ENCODE data around the gene LY6G5B. TPM values are rescaled to one million over a fixed set of nuclear protein-coding genes. Genes with fewer than 3 reads are reported as not detected.

The LY6G5B gene
- polyA plus RNA-seq, 1 donor from 2014 or later, result 0.49 TPM

- Mint-ChIP-seq H3K27me3 (no peaks in the 10 kb centered on the region), H3K4me1 (no peaks in the 10 kb centered on the region), H3K4me3 (no peak overlapping the region), H3K27ac (peak overlapping the region in 1 of 3 donors; percentile 46), H3K36me3 (peaks cover 1% of the 10 kb centered on the region), H3K9me3 (no peaks in the 10 kb centered on the region)
Measured at GRCh38 chr6:31633447-31633846, 36.3 kb upstream of the LY6G5B start.

- no peaks in the 10 kb centered on the region for H3K4me1 Mint-ChIP-seq
- no peaks in the 10 kb centered on the region for H3K27me3 Mint-ChIP-seq
- no peak overlapping the region for H3K27ac Mint-ChIP-seq
- peaks cover 1% of the 10 kb centered on the region for H3K36me3 Mint-ChIP-seq
- H3K4me3 Mint-ChIP-seq, result no peak overlapping the region
- H3K9me3 Mint-ChIP-seq, result no peaks in the 10 kb centered on the region
Measured at GRCh38 chr6:31634131-31634530, 35.6 kb upstream of the LY6G5B start.

GRCh38 chr6:31634969-31635575 lies 34.7 kb upstream of the LY6G5B start:
- Mint-ChIP-seq H3K27me3 (no peaks in the 10 kb centered on the region), H3K27ac (peak overlapping the region in 2 of 3 donors; percentile 58 to 81), H3K36me3 (peaks cover 1% of the 10 kb centered on the region), H3K4me1 (no peaks in the 10 kb centered on the region), H3K4me3 (no peak overlapping the region), H3K9me3 (no peaks in the 10 kb centered on the region)

- no peaks in the 10 kb centered on the region for H3K36me3 Mint-ChIP-seq
Measured at GRCh38 chr6:31636698-31637596, 32.8 kb upstream of the LY6G5B start.

GRCh38 chr6:31639043-31639442 lies 30.7 kb upstream of the LY6G5B start:
- Mint-ChIP-seq H3K9me3 (no peaks in the 10 kb centered on the region), H3K27ac (no peak overlapping the region), H3K4me1 (no peaks in the 10 kb centered on the region)

More at GRCh38 chr6:31636698-31637596, 32.8 kb upstream of the LY6G5B start:
- H3K27ac Mint-ChIP-seq, result peak overlapping the region in 1 of 3 donors; percentile 43
- H3K9me3 Mint-ChIP-seq, result no peaks in the 10 kb centered on the region
- H3K4me3 Mint-ChIP-seq, result peak overlapping the region in 1 of 4 donors; percentile 49
- H3K27me3 Mint-ChIP-seq, result no peaks in the 10 kb centered on the region
- H3K4me1 Mint-ChIP-seq, result no peaks in the 10 kb centered on the region

GRCh38 chr6:31639449-31639861 lies 30.3 kb upstream of the LY6G5B start:
- Mint-ChIP-seq H3K4me1 (no peaks in the 10 kb centered on the region), H3K9me3 (no peaks in the 10 kb centered on the region), H3K4me3 (no peak overlapping the region), H3K27ac (no peak overlapping the region), H3K27me3 (no peaks in the 10 kb centered on the region), H3K36me3 (no peaks in the 10 kb centered on the region)

More at GRCh38 chr6:31639043-31639442, 30.7 kb upstream of the LY6G5B start:
- Mint-ChIP-seq H3K4me3 (no peak overlapping the region), H3K27me3 (no peaks in the 10 kb centered on the region), H3K36me3 (no peaks in the 10 kb centered on the region)

- no peak overlapping the region for H3K27ac Mint-ChIP-seq
- H3K9me3 Mint-ChIP-seq, result no peaks in the 10 kb centered on the region
- no peak overlapping the region for H3K4me3 Mint-ChIP-seq
- peaks cover 2% of the 10 kb centered on the region for H3K36me3 Mint-ChIP-seq
- H3K27me3 Mint-ChIP-seq, result no peaks in the 10 kb centered on the region
- no peaks in the 10 kb centered on the region for H3K4me1 Mint-ChIP-seq
Measured at GRCh38 chr6:31640612-31641011, 29.2 kb upstream of the LY6G5B start.

- H3K4me1 Mint-ChIP-seq, result no peaks in the 10 kb centered on the region
- H3K27me3 Mint-ChIP-seq, result no peaks in the 10 kb centered on the region
- H3K27ac Mint-ChIP-seq, result no peak overlapping the region
- H3K9me3 Mint-ChIP-seq, result no peaks in the 10 kb centered on the region
- H3K36me3 Mint-ChIP-seq, result peaks cover 3% of the 10 kb centered on the region
- H3K4me3 Mint-ChIP-seq, result no peak overlapping the region
Measured at GRCh38 chr6:31641370-31641769, 28.4 kb upstream of the LY6G5B start.

GRCh38 chr6:31642798-31643570 lies 26.8 kb upstream of the LY6G5B start:
- Mint-ChIP-seq H3K4me1 (no peaks in the 10 kb centered on the region), H3K9me3 (no peaks in the 10 kb centered on the region), H3K27ac (no peak overlapping the region), H3K4me3 (no peak overlapping the region), H3K36me3 (peaks cover 3% of the 10 kb centered on the region), H3K27me3 (no peaks in the 10 kb centered on the region)

GRCh38 chr6:31643818-31644454 lies 25.8 kb upstream of the LY6G5B start:
- Mint-ChIP-seq H3K9me3 (no peaks in the 10 kb centered on the region), H3K27me3 (no peaks in the 10 kb centered on the region), H3K27ac (no peak overlapping the region), H3K36me3 (peaks cover 3% of the 10 kb centered on the region), H3K4me1 (no peaks in the 10 kb centered on the region), H3K4me3 (no peak overlapping the region)

GRCh38 chr6:31645325-31645724 lies 24.5 kb upstream of the LY6G5B start:
- H3K4me3 Mint-ChIP-seq, result peak overlapping the region in 2 of 4 donors; percentile 19 to 70
- no peaks in the 10 kb centered on the region for H3K9me3 Mint-ChIP-seq
- H3K27me3 Mint-ChIP-seq, result no peaks in the 10 kb centered on the region
- H3K27ac Mint-ChIP-seq, result peak overlapping the region in 1 of 3 donors; percentile 72
- H3K4me1 Mint-ChIP-seq, result peaks cover 2 to 5% (median 5%) of the 10 kb centered on the region in 3 donors
- H3K36me3 Mint-ChIP-seq, result peaks cover 3% of the 10 kb centered on the region

- H3K4me1 Mint-ChIP-seq, result peaks cover 18 to 30% (median 23%) of the 10 kb centered on the region in 3 donors
Measured at GRCh38 chr6:31651602-31652191, 18.1 kb upstream of the LY6G5B start.

GRCh38 chr6:31652925-31653724 lies 16.7 kb upstream of the LY6G5B start:
- H3K36me3 Mint-ChIP-seq, result peaks cover 8% of the 10 kb centered on the region
- H3K4me1 Mint-ChIP-seq, result peaks cover 26 to 37% (median 32%) of the 10 kb centered on the region in 3 donors
- no peaks in the 10 kb centered on the region for H3K27me3 Mint-ChIP-seq
- peak overlapping the region; percentile 94 to 98 (median 97) for H3K4me3 Mint-ChIP-seq
- no peaks in the 10 kb centered on the region for H3K9me3 Mint-ChIP-seq
- peak overlapping the region; percentile 98 to 100 (median 100) for H3K27ac Mint-ChIP-seq

More at GRCh38 chr6:31651602-31652191, 18.1 kb upstream of the LY6G5B start:
- H3K27me3 Mint-ChIP-seq, result no peaks in the 10 kb centered on the region
- peaks cover 7% of the 10 kb centered on the region for H3K36me3 Mint-ChIP-seq
- H3K9me3 Mint-ChIP-seq, result no peaks in the 10 kb centered on the region
- peak overlapping the region; percentile 98 to 100 (median 100) for H3K27ac Mint-ChIP-seq
- H3K4me3 Mint-ChIP-seq, result peak overlapping the region; percentile 94 to 98 (median 97)

Data from IgD-negative memory B cell (primary cell).